ENCODE data around the gene GTF3C5.
"Not testable (repeated sequence)": the region's sequence is repeated elsewhere in the genome, so short reads cannot be mapped to it uniquely, and the experiment has no call there.

GTF3C5 gene

GRCh38 chr9:133072210-133072609 is 41.4 kb downstream of the GTF3C5 start:
- DNase-seq, result not testable (repeated sequence)

- no peak for DNase-seq
Observed at GRCh38 chr9:133073086-133074014, 42.6 kb downstream of the GTF3C5 start.

DNA sequence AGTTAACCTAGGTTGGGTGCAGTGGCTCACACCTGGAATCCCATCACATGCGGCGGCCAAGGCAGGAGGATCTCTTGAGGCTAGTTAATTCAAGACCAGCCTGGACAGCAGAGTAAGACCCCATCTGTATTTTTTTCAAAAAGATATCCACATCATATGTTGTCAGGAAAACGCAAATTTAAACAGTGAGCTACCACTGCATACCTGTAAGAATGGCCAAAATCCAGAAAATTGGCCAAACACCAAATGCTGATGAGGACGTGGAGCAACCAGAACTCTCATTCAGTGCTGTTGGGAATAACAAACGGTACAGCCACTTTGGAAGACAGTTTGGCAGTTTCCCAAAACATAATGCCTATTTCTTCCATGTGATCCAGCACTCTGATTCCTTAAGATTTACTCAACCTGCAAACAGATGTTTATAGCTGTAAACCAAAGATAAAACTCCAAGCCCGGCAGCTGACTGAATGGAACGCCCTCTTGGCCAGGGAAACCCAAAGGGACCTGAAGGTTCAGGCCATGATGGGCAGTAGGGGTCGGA is 43.4 kb downstream of the GTF3C5 start:
- no peak for DNase-seq

- no peak for DNase-seq
Observed at GRCh38 chr9:133075925-133076630, 45.3 kb downstream of the GTF3C5 start.

GRCh38 chr9:133076691-133077090 is 45.9 kb downstream of the GTF3C5 start:
- no peak for DNase-seq

GRCh38 chr9:133078486-133078885 is 47.7 kb downstream of the GTF3C5 start:
- DNase-seq, result no peak

DNA sequence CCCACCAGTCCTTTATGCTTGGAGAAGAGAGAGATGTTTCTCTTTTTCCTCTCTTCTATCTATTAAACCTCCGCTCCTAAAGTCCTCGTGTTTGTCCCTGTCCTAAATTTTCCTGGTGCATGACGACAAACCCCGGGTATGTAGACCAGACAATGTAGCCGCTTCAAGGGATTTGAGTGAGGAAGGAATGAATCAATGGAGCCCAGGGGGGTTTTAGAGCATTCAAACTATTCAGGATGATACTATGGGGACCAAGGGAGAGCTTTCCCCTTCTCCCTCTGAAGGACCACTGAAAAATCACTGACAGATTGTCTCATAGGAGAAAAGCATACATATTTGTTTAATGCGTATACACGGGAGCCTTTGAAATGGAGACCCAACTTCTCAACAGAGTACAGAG is 49.4 kb downstream of the GTF3C5 start:
- DNase-seq, result no peak

GRCh38 chr9:133080786-133081779 is 50.3 kb downstream of the GTF3C5 start:
- DNase-seq, result not testable (repeated sequence)

- not testable (repeated sequence) for DNase-seq
Observed at GRCh38 chr9:133081957-133082644, 51.3 kb downstream of the GTF3C5 start.

GRCh38 chr9:133083688-133084087 is 52.9 kb downstream of the GTF3C5 start:
- DNase-seq, result not testable (repeated sequence)

DNA sequence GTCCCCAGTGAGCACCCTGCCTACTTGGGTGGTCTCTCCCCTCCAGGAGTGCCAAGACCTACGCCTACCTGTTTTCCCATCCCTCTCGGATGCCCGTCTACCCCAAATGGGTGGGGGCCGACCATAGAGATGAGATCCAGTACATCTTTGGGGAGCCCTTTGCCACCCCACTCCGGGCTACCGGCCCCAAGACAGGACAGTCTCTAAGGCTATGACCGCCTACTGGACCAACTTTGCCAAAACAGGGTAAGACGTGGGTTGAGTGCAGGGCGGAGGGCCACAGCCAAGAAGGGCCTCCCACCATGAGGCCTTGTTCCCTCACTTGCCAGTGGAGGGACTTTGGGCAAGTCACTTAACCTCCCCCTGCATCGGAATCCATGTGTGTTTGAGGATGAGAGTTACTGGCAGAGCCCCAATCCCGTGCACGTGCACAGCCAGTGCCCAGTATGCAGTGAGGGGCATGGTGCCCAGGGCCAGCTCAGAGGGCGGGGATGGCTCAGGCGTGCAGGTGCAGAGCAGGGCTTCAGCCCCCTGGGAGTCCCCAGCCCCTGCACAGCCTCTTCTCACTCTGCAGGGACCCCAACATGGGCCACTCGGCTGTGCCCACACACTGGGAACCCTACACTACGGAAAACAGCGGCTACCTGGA is 55.5 kb downstream of the GTF3C5 start:
- not testable (repeated sequence) for DNase-seq

DNA sequence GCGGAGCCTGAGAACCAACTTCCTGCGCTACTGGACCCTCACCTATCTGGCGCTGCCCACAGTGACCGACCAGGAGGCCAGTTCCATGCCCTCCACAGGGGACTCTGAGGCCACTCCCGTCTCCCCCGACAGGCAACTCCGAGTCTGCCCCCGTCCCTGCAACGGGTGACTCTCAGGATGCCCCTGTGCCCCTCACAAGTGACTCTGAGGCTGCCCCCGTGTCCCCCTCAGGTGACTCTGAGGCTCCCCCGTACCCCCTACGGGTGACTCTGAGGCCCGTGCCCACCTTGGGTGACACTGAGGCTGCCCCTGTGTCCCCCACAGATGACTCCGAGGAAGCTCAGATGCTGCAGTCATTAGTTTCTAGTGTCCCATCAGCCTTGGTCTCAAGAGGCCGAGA is 56.1 kb downstream of the GTF3C5 start:
- DNase-seq, result no peak

DNA sequence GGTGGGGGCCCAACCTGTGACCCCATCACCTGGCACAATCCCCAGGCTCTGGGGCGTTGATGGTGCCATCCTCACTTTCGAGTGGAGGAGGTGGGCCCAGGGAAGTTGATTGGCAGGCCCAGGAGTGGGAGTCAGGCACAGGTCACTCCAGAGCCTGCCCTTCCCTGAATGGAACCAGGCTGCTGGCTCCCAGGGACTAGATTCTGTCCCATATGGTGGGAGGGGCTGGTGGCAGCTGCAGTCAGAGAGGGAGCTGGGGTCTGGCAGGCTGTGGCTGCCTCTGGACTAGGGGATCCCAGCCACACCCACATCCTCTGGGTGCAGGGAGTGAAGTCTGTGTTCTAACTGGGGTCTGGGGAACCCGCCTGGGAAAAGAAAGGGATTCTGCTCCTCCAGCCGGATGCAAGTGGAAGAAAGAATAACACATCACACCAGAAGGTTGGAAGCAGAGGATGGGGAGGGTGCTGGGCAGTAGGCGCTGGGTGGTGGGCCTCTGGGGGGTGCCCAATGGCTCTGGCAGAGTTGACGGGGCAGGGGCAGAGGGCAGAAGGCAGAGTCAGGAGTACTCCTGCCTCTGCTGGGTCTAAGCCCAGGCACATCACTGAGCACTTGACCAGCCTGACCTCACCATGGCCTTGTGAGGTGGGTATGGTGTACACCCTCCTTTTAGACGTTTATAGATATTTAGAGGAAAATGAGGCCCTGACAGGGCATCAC is 56.8 kb downstream of the GTF3C5 start:
- DNase-seq, result no peak

- no peak for DNase-seq
Observed at GRCh38 chr9:133088146-133088750, 57.5 kb downstream of the GTF3C5 start.

DNA sequence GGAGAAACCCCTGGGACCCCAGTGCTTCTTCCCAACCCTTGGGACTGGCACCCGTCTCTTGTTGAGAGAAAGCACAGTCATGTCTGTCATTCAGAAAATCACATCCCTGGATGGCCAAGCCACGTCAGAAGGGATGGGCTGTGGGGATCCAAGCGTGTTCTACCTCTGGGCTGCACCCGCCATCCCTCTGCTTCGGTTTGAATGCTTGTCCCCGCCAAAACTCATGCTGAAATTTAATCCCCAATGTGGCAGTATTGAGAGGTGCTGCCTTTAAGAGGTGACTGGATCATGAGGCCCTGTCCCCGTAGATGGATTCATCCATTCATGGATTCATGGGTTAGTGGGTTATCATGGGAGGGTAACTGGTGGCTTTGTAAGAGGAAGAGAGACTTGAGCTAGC is 58.0 kb downstream of the GTF3C5 start:
- DNase-seq, result no peak

DNA sequence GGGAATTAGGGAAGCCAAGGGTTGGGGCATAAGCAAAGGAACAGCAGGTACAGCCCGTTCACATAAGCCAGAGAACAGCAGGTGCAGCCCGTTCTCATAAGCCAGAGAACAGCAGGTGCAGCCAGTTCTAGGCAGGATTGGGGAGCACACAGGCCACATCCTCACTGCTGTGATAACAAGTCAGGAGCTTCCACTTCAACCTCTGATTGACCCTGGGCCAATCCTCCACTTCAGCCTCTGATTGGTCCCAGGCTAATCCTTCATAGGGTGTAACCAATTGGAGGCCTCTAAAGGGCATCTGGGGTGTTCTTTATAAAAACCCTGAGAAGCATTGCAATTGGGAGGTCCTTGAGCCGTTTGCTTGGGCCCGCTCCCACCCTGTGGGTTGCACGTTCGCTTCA is 58.5 kb downstream of the GTF3C5 start:
- no peak for DNase-seq

GRCh38 chr9:133090187-133090586 is 59.4 kb downstream of the GTF3C5 start:
- DNase-seq, result no peak

GRCh38 chr9:133090752-133091385 is 60.1 kb downstream of the GTF3C5 start:
- no peak for DNase-seq

DNA sequence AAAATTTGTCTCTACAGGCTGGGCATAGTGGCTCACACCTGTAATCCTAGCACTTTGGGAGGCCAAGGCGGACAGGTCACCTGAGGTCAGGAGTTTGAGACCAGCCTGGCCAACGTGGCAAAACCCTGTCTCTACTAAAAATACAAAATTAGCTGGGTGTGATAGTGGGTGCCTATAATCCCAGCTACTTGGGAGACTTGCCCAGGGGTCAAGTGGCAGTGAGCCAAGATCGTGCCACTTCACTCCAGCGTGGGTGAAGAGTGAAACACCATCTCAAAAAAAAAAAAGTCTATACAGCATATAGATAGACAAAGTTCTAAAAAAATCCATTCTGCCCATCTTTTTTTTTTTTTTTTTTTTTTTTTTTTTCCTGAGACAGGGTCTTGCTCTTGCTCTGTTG is 63.6 kb downstream of the GTF3C5 start:
- DNase-seq, result not testable (repeated sequence)

Measured in effector CD8-positive, alpha-beta T cell (primary cell).